Skin of body (tissue), 2 donors: ENCODE data around the gene TTC7B. TPM values are rescaled to one million over a fixed set of nuclear protein-coding genes. Genes with fewer than 3 reads are reported as not detected.

Experiments
- DNase-seq: peaks from one replicate; lab custom pipeline; 2025; lab: John Stamatoyannopoulos, UW
- total RNA-seq: library from RNA; depleted of rRNA; stranded (reverse); fragments of >200 nt; gene quantifications from one replicate; pipeline ENCODE4 v1.2.3, GENCODE V29; 2014

TTC7B gene
- total RNA-seq, 1 donor from 2014 or later: 15.9 TPM

DNA sequence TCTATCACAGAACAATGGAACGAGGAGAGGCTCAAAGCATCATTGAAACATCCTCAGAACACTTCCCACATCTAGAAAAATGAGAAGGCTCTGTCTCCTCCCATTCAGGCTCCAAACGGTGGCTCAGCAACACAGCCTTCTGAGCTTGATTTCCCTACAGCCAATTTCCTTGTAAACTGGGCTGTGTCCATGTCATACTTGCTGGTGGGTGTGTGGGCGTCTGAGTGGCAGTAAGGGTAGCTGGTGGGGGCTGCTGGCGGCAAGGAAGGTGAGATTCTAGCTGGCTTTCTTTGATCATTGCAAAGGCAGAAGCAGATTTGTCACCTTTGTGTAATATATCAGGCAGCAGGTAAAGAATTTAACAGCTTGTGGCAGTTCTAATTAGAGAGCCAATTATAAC lies 255.7 kb downstream of the TTC7B start:
- no peak for DNase-seq

DNA sequence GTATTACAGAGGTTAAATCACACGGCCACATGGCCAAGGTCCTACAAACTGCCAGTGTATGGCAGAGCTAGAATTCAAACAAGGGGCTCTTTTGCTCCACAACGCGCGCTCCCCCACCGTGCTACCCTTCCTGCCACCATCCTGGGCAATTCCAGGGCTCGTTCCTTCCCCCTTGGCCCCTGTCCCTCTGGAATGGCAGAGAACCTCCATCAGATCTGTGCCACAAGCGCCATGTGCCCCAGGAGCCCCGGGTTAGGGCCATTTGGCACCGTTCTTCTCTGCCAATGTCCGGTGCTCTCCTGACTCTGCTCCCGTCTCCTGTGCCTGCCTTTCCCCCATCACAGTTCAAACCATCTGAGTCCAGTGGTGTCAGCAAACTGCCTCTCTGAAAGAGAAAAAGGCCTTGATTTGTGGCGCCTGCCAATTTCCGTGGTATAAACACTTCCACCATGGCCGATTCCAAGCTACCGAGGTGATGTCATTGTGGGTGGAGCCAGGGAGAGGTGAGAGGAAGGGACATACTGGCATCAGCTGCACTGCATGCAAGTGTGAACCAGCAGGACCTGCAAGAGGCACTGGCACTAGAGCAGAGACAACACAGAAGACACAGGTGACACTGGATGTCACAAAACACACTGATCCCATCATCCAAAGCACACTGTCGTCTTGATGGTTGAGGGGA lies 256.3 kb downstream of the TTC7B start:
- DNase-seq: no peak

- no peak for DNase-seq
Observed at GRCh38 chr14:90558983-90559590, 257.1 kb downstream of the TTC7B start.

- no peak for DNase-seq
Observed at GRCh38 chr14:90558041-90558982, 257.9 kb downstream of the TTC7B start.

- no peak for DNase-seq
Observed at GRCh38 chr14:90557516-90557915, 258.7 kb downstream of the TTC7B start.

DNA sequence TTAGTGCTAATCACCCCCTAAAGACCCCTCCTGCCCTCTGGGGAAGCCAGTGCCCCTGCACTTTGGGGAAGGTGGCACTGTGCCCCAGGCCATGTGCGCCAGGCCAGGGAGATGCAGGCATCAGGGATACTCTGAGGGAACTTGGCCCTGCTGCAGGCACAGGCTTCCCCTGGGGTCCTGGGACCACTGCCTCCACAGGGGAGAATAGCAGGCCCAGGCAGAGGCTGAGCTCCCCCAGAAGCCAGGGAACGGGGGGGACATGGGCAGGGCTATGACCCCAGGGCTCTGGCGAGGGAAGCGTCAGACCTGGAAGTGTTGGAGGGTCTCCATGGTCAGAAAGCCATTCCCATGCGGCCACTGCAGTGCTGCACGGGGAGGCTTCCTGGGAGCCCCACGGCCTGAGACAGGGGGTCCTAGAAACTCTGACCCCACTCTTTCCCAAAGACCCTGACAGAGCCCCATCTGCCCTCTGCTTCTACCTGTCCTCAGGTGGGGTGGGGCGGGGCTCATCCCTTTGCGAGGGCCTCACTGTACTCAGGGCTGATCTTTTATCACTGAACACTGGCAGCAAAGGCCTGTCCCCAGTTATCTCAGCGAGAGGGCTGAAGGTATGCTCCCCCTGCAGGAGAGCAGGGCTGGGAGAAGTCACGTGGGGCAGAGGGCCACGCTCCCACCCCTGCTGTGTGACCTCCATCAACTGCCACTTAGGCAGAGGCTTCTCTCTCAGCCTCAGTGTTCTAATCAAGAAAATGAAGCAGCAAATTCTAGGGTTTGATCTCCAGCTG lies 259.4 kb downstream of the TTC7B start:
- no peak for DNase-seq

DNA sequence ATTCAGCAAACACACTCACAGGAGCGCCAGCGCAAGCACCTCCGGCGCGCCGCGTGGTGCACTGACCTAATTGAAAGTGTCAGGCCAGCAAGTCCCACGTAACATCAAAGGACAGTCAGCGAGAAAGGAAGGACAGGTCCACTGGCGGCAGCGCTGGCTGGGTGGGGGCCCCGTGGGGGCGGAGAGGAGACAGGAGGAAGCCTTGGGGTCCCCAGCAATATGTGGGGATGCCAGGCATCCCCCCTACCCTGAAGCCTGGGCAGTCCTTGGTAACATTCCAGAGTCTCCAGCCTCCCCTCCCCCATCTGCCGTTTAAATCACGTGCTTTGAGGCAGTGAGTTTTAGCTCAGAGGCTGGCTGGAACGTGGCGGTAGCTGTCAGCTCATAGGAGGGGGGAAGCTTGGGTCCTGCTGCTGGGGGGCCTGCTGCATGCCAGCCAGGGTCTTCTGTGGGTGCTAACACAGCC lies 260.2 kb downstream of the TTC7B start:
- no peak for DNase-seq

DNA sequence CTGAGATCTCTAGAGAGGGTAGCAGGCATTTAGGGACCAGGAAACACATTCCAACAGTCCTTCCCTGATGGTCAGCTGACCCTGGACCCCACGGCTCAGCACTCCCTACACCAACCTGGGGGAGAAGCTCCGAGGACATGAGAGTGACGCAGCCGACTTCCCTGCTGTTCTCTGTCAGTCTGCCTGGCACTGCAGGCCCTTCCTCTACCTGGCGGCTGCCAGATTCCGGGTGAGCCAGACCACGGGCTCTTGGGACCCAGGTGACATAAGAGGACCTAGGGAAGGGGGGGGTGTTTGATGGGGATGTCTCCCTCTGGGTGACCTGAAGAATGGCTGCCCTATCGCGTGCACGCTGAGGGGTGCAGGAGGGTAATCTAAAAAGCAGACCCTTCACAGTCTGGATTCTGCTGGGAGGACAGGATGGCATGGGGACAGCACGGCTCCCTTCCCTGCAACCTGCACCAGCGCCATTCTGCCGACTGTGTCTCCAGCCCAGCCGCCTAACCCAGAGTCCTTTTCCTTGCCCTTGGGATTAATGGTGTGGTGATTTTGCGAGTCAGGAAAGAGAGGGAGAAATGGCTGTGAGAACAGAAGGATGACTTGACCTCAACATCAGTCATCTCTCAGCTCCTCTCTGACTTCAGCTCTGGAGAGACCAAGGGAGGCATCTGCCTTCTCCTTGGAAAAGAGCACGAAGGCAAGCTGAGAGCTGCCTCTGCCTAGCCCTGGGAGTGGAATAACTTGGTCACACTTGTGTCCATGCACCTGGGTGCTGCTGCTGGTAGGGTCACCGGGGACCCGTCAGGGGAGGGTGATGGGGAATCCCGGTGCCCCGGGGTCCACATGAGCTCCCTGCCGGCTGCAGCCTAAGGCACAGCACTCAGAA lies 260.9 kb downstream of the TTC7B start:
- DNase-seq: no peak

- DNase-seq: no peak
Observed at GRCh38 chr14:90554341-90554740, 261.9 kb downstream of the TTC7B start.

- DNase-seq: no peak
Observed at GRCh38 chr14:90553921-90554336, 262.3 kb downstream of the TTC7B start.

DNA sequence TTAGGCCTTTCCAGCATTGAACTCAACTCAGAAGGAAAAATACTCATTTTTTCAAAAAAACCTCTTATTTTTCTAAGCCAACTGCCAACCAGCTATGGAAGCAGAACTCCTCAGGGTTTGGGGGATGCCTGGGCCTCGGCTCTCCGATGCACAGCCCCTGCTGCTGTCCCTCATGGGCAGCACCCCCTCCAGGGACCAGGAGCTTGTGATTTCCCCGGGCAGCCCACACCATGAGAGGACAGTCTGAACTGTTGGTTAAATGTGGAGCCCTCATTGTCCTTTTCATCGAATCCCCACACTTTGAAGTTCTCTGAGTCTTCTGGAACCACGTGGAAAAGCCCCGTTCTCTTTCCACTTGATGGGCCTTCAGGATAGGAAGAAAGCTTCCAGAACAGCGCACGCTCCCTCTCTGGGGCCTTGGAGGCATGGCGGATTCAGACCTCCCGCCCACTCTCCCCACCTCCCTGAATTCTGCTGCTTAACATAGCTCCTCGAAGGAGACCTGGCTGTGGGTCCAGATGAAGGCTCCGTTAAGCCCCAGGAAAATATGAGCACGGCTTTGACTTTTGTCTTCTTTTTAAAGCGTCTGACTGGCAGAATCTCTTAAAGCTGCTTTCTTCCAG lies 262.8 kb downstream of the TTC7B start:
- no peak for DNase-seq

- no peak for DNase-seq
Observed at GRCh38 chr14:90552465-90553297, 263.5 kb downstream of the TTC7B start.

- no peak for DNase-seq
Observed at GRCh38 chr14:90551733-90552464, 264.3 kb downstream of the TTC7B start.

DNA sequence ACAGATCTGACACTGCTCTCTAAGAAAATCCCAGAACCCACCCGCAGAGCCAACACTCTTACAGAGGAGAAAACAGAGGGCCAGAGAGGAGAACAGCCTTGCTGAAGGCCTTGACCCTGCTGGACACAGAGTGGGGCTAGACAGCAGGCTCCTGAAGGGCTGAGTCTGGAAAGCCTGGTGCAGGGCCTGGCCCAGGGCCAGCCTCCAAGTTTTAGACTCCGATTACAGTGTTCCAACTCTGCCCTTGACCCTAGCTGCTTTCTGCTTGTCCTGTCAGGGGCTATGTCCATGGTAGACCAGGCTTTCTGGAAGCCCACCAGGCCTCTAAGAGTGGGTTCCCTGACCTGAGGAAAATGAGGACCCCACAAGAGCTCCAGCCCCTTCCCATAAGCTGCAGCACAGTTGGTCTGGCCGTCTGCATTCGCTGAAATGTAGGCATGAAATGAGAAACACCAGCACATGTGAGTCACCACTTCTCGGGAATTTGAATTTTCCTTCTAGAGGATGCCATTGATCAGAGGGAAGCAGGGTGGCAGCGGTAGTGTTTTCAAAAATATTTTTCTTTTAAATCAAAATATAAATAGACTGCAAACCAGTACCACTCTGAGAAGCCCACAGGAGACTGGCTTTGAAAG lies 265.0 kb downstream of the TTC7B start:
- DNase-seq: no peak

GRCh38 chr14:90549794-90550641 lies 266.2 kb downstream of the TTC7B start:
- DNase-seq: no peak

DNA sequence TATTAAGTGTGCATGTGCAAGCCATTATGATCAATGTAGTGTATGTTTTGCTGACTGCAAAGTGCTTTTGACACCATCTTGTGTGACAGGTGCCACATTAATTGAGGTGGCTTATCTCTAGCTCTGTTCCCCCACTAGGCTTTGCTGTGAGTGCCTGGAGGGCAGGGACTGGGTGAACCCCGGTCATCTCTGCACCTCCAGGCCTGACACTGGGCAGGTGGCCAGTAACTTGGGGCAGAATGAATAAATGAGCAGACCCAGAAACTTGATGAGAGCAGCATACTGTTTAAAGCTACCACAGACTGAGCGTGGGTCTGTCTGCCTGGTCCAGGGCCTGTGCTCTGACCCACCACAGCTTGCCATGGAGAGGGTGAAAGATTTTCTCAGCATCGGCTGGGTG lies 267.8 kb downstream of the TTC7B start:
- no peak for DNase-seq

DNA sequence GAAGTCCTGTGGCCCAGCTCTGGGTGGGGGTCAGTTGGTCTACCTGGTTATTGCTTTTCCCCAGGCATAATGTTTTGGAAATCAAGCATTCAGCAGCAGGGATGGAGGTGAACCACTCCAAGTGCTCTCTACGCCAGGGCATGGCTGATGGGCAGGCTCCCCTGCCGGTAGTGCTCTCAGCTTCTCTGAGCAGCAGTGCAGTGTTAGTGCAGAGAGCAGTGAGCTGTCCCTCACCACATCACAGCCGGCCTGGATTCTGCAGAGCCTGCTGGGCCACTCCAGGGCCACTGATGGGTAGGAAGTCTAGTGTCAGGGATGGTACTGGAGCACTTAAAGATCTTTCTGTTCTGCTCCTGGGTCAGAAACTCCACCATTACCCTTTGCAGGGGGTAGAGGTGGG lies 268.3 kb downstream of the TTC7B start:
- DNase-seq: no peak
